Measurements from ENCODE around the gene NPM1.
"Not testable (repeated sequence)": the region's sequence is repeated elsewhere in the genome, so short reads cannot be mapped to it uniquely, and the experiment has no call there.

NPM1 gene

GRCh38 chr5:171387345-171387969 lies at the start of gene NPM1:
TSS of gene NPM1 (plus strand) at chr5:171387849. CDS start at chr5:171387949, 100 bp downstream.
- DNase-seq: peak; percentile 94

- DNase-seq: no peak
Observed at GRCh38 chr5:171340042-171340441, 47.6 kb upstream of the NPM1 start.

GRCh38 chr5:171340491-171340890 lies 47.2 kb upstream of the NPM1 start:
- no peak for DNase-seq

GRCh38 chr5:171342362-171343111 lies 45.1 kb upstream of the NPM1 start:
- peak; percentile 40 for DNase-seq

GRCh38 chr5:171344936-171345608 lies 42.6 kb upstream of the NPM1 start:
- no peak for DNase-seq

GRCh38 chr5:171351536-171352073 lies 36.0 kb upstream of the NPM1 start:
- no peak for DNase-seq

- DNase-seq: no peak
Observed at GRCh38 chr5:171355302-171355724, 32.3 kb upstream of the NPM1 start.

- DNase-seq: no peak
Observed at GRCh38 chr5:171357843-171358242, 29.8 kb upstream of the NPM1 start.

GRCh38 chr5:171361151-171361550 lies 26.5 kb upstream of the NPM1 start:
- not testable (repeated sequence) for DNase-seq

- DNase-seq: not testable (repeated sequence)
Observed at GRCh38 chr5:171363249-171363648, 24.4 kb upstream of the NPM1 start.

GRCh38 chr5:171363846-171364245 lies 23.8 kb upstream of the NPM1 start:
- DNase-seq: no peak

GRCh38 chr5:171365351-171365750 lies 22.3 kb upstream of the NPM1 start:
- DNase-seq: peak; percentile 55

GRCh38 chr5:171366645-171367044 lies 21.0 kb upstream of the NPM1 start:
- no peak for DNase-seq

GRCh38 chr5:171367424-171368370 lies 20.0 kb upstream of the NPM1 start:
- no peak for DNase-seq

GRCh38 chr5:171369056-171369455 lies 18.6 kb upstream of the NPM1 start:
- no peak for DNase-seq

- DNase-seq: no peak
Observed at GRCh38 chr5:171369898-171370297, 17.8 kb upstream of the NPM1 start.

GRCh38 chr5:171370881-171371280 lies 16.8 kb upstream of the NPM1 start:
- DNase-seq: not testable (repeated sequence)

- no peak for DNase-seq
Observed at GRCh38 chr5:171371326-171371725, 16.3 kb upstream of the NPM1 start.

GRCh38 chr5:171379961-171380360 lies 7.7 kb upstream of the NPM1 start:
- DNase-seq: no peak

GRCh38 chr5:171384416-171384815 lies 3.2 kb upstream of the NPM1 start:
- not testable (repeated sequence) for DNase-seq

- not testable (repeated sequence) for DNase-seq
Observed at GRCh38 chr5:171384999-171385398, 2.6 kb upstream of the NPM1 start.

GRCh38 chr5:171386006-171386671 lies 1.5 kb upstream of the NPM1 start:
- DNase-seq: no peak

Measured in 8988T (cell line).